ENCODE data around the gene SLC43A2. TPM values are rescaled to one million over a fixed set of nuclear protein-coding genes. Genes with fewer than 3 reads are reported as not detected.
A peak's percentile ranks its signal among the peaks of the same experiment; 100 is the strongest.
"Not testable (repeated sequence)": the region's sequence is repeated elsewhere in the genome, so short reads cannot be mapped to it uniquely, and the experiment has no call there.

The SLC43A2 gene
- total and polyA plus RNA-seq, 10 of the 15 experiments (the other 5 are each of a cell fraction or from before 2014, with no cell fraction given) = 0.03 to 14.0 (median 5.3) TPM

DNA sequence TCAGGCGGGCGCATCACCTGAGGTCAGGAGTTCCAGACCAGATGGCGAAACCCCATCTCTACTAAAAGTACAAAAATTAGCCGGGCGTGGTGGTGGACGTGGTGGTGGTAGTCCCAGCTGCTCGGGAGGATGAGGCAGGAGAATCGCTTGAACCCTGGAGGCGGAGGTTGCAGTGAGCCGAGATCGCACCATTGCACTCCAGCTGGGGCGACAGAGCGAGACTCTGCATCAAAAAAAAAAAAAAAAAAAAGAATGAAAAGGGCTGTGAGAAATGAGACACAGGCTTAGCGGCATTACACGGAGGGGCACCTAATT, 65.2 kb downstream of the SLC43A2 start:
- peaks cover 36% of the 10 kb centered on the region for H3K79me2 ChIP-seq (ENCODE audit: control insufficient read depth, insufficient read depth, low read length)
- SMC1A ChIA-PET (ENCODE audit: uncharacterized antibody, unreplicated experiment); ATAC-seq; FAIRE-seq; H3K9me3 ChIP-seq (replicated peaks; ENCODE audit: control insufficient read depth, insufficient read depth, low read length); H3K27ac ChIP-seq (ENCODE audit: control insufficient read depth, insufficient read depth); H3K27me3 ChIP-seq (replicated peaks in 1 of 2; ENCODE audit: control insufficient read depth in 2 of 2, insufficient read depth in 2 of 2, low read length in 1 of 2); H4K20me1 ChIP-seq (ENCODE audit: control insufficient read depth, insufficient read depth); H3K4me3 ChIP-seq; H2AFZ ChIP-seq (ENCODE audit: control insufficient read depth, low read depth, low read length); BruUV-seq (replicated peaks); DNase-seq (ENCODE audit: low read depth, low spot score); H3K9ac ChIP-seq (ENCODE audit: control insufficient read depth, insufficient read depth, low read length); CTCF ChIA-PET; H3K36me3 ChIP-seq (ENCODE audit: control insufficient read depth in 2 of 2, insufficient read depth in 2 of 2, low read length in 1 of 2); in situ Hi-C loops (cut with MboI): not testable (repeated sequence)
- WGBS (ENCODE audit: insufficient coverage, insufficient replicate concordance, low lambda C conversion rate, missing lambda C conversion rate) = 28% methylated on average over 9 of the region's 15 CpGs
- 0 out of 2 replicates have a peak, but pooled peaks have one; percentile 9 for TF ChIP-seq MLLT1 (IDR thresholded peaks at IDR 0.05)
- H3K4me2 ChIP-seq (ENCODE audit: control insufficient read depth, insufficient read depth) = peak overlapping the region; percentile 72
- peaks cover 20% of the 10 kb centered on the region for H3K4me1 ChIP-seq (ENCODE audit: control insufficient read depth, insufficient read depth, low read length)
- RAD21 ChIA-PET (ENCODE audit: unreplicated experiment) = interaction anchor here (0.6 kb wide), 1 partner anchor 68 kb away, joined by 3 read pairs; no protein-coding TSS in a partner anchor
- intact Hi-C loops (cut with micrococcal nuclease; ENCODE audit: unreplicated experiment) = loop anchor here (5.0 kb wide), 1 partner anchor 154 kb away; no protein-coding TSS in a partner anchor
- POLR2A ChIA-PET = interaction anchor here (0.7 kb wide), 1 partner anchor 130 kb away, joined by 5 read pairs; no protein-coding TSS in a partner anchor

GRCh38 chr17:1562176-1562643, 66.4 kb downstream of the SLC43A2 start:
- in situ Hi-C loops (cut with MboI) (no loop called here), intact Hi-C loops (cut with micrococcal nuclease; ENCODE audit: unreplicated experiment) (loop anchor here (5.0 kb wide), 1 partner anchor 155 kb away; no protein-coding TSS in a partner anchor)
- Histone ChIP-seq H3K4me3 (peak overlapping the region; percentile 86), H4K20me1 (ENCODE audit: control insufficient read depth, insufficient read depth) (peaks cover 6% of the 10 kb centered on the region; the same call in 1 of the 2 replicates), H2AFZ (ENCODE audit: control insufficient read depth, low read depth, low read length) (peak overlapping the region; percentile 17), H3K9ac (ENCODE audit: control insufficient read depth, insufficient read depth, low read length) (peak overlapping the region; percentile 79), H3K36me3 (ENCODE audit: control insufficient read depth in 2 of 2, insufficient read depth in 2 of 2, low read length in 1 of 2) (peaks cover 0 to 6% of the 10 kb centered on the region in 2 experiments; a peak in 2 of 4 replicates), H3K27ac (ENCODE audit: control insufficient read depth, insufficient read depth) (peak overlapping the region; percentile 63), H3K79me2 (ENCODE audit: control insufficient read depth, insufficient read depth, low read length) (peaks cover 43% of the 10 kb centered on the region), H3K27me3 (replicated peaks in 1 of 2; ENCODE audit: control insufficient read depth in 2 of 2, insufficient read depth in 2 of 2, low read length in 1 of 2) (no peaks in the 10 kb centered on the region), H3K9me3 (replicated peaks; ENCODE audit: control insufficient read depth, insufficient read depth, low read length) (no peaks in the 10 kb centered on the region), H3K4me2 (ENCODE audit: control insufficient read depth, insufficient read depth) (peak overlapping the region; percentile 96), H3K4me1 (ENCODE audit: control insufficient read depth, insufficient read depth, low read length) (peaks cover 20% of the 10 kb centered on the region)
- ATAC-seq (peak; percentile 28), DNase-seq (ENCODE audit: low read depth, low spot score) (no peak), FAIRE-seq (no peak)
- RAD21 ChIA-PET (ENCODE audit: unreplicated experiment) = interaction anchor here (1.0 to 1.2 kb wide), 4 partner anchors 12 to 66 kb away, joined by 4 to 6 read pairs (median 5); partner anchors contain the start of genes INPP5K and SLC43A2
- SMC1A ChIA-PET (ENCODE audit: uncharacterized antibody, unreplicated experiment) = interaction anchor here (0.6 to 1.1 kb wide), 2 partner anchors 45 to 68 kb away, joined by 3 to 4 read pairs; no protein-coding TSS in a partner anchor
- 0% methylated on average over 2 of the region's 62 CpGs for WGBS (ENCODE audit: insufficient coverage, insufficient replicate concordance, low lambda C conversion rate, missing lambda C conversion rate)
- BruUV-seq (replicated peaks) = no TSS peak
- CTCF ChIA-PET = interaction anchor here (1.0 to 1.4 kb wide), 2 partner anchors 12 to 46 kb away, joined by 4 to 5 read pairs; partner anchors contain the start of gene INPP5K
- POLR2A ChIA-PET = interaction anchor here (0.6 to 1.1 kb wide), 3 partner anchors 45 to 476 kb away, joined by 3 to 4 read pairs (median 3); no protein-coding TSS in a partner anchor
- TF ChIP-seq RAD21 (IDR thresholded peaks at IDR 0.05; ENCODE audit: insufficient read depth, low read depth, low read length) (no peak), TCF7 (IDR thresholded peaks at IDR 0.05; ENCODE audit: borderline replicate concordance) (no peak), RB1 (IDR thresholded peaks at IDR 0.05; ENCODE audit: borderline replicate concordance) (no peak), NFYB (IDR thresholded peaks at IDR 0.05; ENCODE audit: insufficient read depth, low read depth, low read length) (no peak), BCL3 (IDR thresholded peaks at IDR 0.05; ENCODE audit: borderline replicate concordance, insufficient read depth, low read depth, low read length, poor library complexity, severe bottlenecking) (no peak), TCF3 (IDR thresholded peaks at IDR 0.05; ENCODE audit: borderline replicate concordance, insufficient read depth, low read depth, low read length) (0 out of 2 replicates have a peak, but pooled peaks have one; percentile 14), E2F8 (IDR thresholded peaks at IDR 0.05; ENCODE audit: low read depth, partially characterized antibody) (no peak), BHLHE40 (IDR thresholded peaks at IDR 0.05; ENCODE audit: borderline replicate concordance in 1 of 2, low read depth in 2 of 2, low read length in 1 of 2) (peak; percentile 51 to 91; a peak in 3 of 4 replicates)

Measured in GM12878 (cell line).